GM10248 (cell line): Measurements from ENCODE around the gene CENPM.

ENCODE experiments used
- CTCF ChIA-PET: fragments of 300-600 bp; sonication (Branson Sonifier 250); formaldehyde crosslinking; extraction: SDS; loops from one replicate; lab custom pipeline; 2021; ENCODE audit warnings: antibody characterized with exemption; lab: Yijun Ruan, JAX
- POLR2A ChIA-PET: fragments of 350-650 bp; sonication (Branson Sonifier 250); formaldehyde crosslinking; extraction: SDS; loops from one replicate; lab custom pipeline; 2020; ENCODE audit warnings: antibody characterized with exemption; lab: Yijun Ruan, JAX
- DNase-seq: peaks from one replicate; pipeline ENCODE4 v3.0.0; 2012; ENCODE audit errors: extremely low spot score
- TF ChIP-seq, protein P1 (sequence below): IDR thresholded peaks from 2 replicates; pipeline ENCODE4 v1.5.1; 2012; ENCODE audit warnings: mild to moderate bottlenecking, low read depth; ENCODE audit errors: extremely low read depth, missing control alignments, control extremely low read depth

CENPM gene

DNA sequence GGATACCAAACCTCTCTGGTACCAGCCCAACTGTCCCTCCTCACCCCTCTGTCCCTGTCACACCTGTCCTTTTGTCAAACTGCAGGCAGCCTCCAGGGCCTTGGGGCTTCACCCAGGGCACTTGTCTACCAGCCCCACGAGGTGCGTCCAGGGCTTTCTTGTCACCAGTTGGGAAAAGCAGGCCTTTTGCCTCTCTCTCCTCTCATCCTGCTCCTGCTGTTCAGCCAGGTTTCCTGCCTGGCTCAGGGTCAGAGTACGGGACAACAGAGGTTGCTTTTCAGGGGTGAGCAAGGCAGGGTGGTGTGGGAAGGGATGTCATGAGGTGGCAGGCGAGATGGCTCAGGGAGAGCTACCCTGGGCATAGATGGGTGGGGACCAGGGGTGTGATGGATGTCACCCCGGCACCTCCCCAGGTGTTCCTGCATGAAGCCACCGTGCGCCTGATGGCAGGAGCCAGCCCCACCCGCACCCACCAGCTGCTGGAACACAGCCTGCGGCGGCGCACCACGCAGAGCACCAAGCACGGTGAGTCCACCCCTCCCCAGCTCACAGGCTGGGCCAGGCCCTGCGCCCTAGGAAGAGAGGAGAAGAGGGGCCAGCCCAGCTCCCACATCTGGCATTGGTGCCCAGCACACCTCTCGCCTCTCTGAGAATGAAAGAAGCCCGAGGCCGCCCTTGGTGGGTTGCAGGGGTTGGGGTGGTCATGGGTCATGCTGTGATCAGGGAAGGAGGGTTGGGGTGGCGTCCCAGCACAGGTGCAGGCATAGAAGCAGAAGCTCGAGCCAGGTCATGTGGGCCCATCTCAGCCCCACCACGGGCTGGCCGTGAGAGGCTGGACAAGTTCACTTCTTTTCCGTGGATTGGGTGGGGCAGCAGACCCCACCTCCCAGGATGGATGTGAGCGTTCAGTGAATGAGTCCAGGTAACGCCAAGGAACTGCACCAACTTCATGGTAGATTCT lies 42.2 kb downstream of the CENPM start:
- DNase-seq: no peak
- TF ChIP-seq, protein P1, sequence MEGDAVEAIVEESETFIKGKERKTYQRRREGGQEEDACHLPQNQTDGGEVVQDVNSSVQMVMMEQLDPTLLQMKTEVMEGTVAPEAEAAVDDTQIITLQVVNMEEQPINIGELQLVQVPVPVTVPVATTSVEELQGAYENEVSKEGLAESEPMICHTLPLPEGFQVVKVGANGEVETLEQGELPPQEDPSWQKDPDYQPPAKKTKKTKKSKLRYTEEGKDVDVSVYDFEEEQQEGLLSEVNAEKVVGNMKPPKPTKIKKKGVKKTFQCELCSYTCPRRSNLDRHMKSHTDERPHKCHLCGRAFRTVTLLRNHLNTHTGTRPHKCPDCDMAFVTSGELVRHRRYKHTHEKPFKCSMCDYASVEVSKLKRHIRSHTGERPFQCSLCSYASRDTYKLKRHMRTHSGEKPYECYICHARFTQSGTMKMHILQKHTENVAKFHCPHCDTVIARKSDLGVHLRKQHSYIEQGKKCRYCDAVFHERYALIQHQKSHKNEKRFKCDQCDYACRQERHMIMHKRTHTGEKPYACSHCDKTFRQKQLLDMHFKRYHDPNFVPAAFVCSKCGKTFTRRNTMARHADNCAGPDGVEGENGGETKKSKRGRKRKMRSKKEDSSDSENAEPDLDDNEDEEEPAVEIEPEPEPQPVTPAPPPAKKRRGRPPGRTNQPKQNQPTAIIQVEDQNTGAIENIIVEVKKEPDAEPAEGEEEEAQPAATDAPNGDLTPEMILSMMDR: no peak
- ChIA-PET POLR2A (interaction anchor here (1.0 kb wide), 1 partner anchor 42 kb away, joined by 3 read pairs; no protein-coding TSS in a partner anchor), CTCF (interaction anchor here (1.0 to 2.1 kb wide), 2 partner anchors 12 to 21 kb away, joined by 4 to 7 read pairs; no protein-coding TSS in a partner anchor)

- DNase-seq: no peak
- ChIA-PET CTCF (interaction anchor here (1.0 to 2.1 kb wide), 6 partner anchors 9 to 206 kb away, joined by 3 to 7 read pairs (median 6); no protein-coding TSS in a partner anchor), POLR2A (interaction anchor here (0.5 to 1.2 kb wide), 3 partner anchors 37 to 181 kb away, joined by 3 to 5 read pairs (median 4); no protein-coding TSS in a partner anchor)
- TF ChIP-seq, protein P1: no peak
Measured at GRCh38 chr22:41902932-41903421, 44.0 kb downstream of the CENPM start.

DNA sequence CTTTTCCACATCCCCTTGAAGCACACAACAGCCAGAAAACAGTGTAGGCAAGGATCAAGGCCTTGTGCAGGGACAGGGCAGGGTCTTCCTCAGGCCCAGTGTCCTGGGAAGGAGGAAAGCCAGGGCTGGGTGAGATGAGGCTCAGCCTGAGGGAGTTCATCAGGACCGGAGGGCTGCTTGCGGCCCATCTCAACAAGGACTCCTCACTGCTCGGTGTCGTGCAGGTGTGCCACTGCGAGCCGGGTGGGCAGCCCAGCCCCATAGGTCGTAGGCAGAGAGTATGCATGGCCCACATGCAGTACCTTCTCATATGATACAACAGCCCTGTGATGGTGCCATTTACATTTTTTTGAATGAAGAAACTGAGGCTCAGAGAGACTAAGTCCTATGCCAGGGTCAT lies 44.9 kb downstream of the CENPM start:
- no peak for DNase-seq
- ChIA-PET CTCF (interaction anchor here (1.1 kb wide), 1 partner anchor 205 kb away, joined by 5 read pairs; no protein-coding TSS in a partner anchor), POLR2A (interaction anchor here (1.6 kb wide), 1 partner anchor 9 kb away, joined by 4 read pairs; no protein-coding TSS in a partner anchor)
- TF ChIP-seq, protein P1: no peak

DNA sequence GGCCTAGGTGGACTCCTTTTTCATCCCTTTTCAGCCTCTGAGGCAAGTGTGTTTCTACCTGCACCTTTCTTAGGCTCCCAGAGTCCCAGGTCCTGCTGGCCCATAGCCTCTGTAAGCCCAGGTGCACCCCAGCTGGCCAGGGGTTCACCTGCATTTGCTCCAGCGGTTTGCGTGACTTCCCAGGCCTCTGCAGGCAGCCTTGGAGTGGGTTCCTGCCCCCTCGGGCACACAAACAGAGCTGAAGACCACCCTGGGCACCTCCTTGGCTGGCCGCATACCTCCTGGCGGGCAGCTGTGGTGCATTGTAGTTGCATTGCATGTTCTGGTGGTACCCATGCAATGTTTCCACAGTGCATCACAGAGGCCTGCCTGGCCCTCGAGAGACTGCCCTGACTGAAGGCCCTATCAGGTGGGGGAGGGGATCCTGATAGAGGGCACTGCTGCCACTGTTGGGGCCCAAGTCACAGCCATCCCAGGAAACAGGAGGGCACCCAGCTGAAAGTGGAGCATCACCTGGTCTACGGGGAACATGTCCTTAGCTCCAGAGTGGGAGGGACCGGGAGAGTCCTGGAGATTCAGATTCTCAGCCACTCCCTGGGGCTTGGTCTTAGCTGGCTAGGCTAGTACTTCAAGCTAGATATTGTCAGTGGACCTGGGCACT lies 46.2 kb downstream of the CENPM start:
- CTCF ChIA-PET: interaction anchor here (1.1 kb wide), 1 partner anchor 204 kb away, joined by 5 read pairs; no protein-coding TSS in a partner anchor
- TF ChIP-seq, protein P1: no peak
- POLR2A ChIA-PET: interaction anchor here (1.6 kb wide), 1 partner anchor 10 kb away, joined by 4 read pairs; no protein-coding TSS in a partner anchor

GRCh38 chr22:41899992-41900651 lies 46.8 kb downstream of the CENPM start:
- DNase-seq: no peak
- ChIA-PET CTCF (interaction anchor here (1.2 kb wide), 1 partner anchor 233 kb away, joined by 3 read pairs; no protein-coding TSS in a partner anchor), POLR2A (no interaction called here)
- TF ChIP-seq, protein P1: no peak

More for the DNA sequence above, 46.2 kb downstream of the CENPM start:
- DNase-seq: no peak
